PC-9 (cell line): ENCODE results near the gene MAP3K4.

ENCODE experiments used
- CTCF ChIP-seq: fragments of 200-600 bp; sonication (generic); conservative IDR thresholded peaks from 2 replicates; pipeline ENCODE4 v1.6.1; 2017; ENCODE audit warnings: mixed run types, antibody characterized with exemption, mild to moderate bottlenecking, moderate library complexity
- EZH2 ChIP-seq: fragments of 200-600 bp; sonication (generic); IDR thresholded peaks from 2 replicates; pipeline ENCODE4 v1.8.0; 2017; ENCODE audit warnings: antibody characterized with exemption, low read depth

GRCh38 chr6:161128230-161128629 is 136.7 kb downstream of the MAP3K4 start:
- TF ChIP-seq CTCF (no peak), EZH2 (no peak)
